GM21381 (cell line): ENCODE measurements around the gene ARHGAP8.
"Not testable (repeated sequence)": the region's sequence is repeated elsewhere in the genome, so short reads cannot be mapped to it uniquely, and the experiment has no call there.

Source experiments
- ATAC-seq: cut with Tn5 transposase; IDR thresholded peaks from one replicate; pipeline ENCODE4 v1.9.1; 2021; ENCODE audit warnings: mild to moderate bottlenecking, moderate library complexity; ENCODE audit not compliant: unreplicated experiment

ARHGAP8 gene

DNA sequence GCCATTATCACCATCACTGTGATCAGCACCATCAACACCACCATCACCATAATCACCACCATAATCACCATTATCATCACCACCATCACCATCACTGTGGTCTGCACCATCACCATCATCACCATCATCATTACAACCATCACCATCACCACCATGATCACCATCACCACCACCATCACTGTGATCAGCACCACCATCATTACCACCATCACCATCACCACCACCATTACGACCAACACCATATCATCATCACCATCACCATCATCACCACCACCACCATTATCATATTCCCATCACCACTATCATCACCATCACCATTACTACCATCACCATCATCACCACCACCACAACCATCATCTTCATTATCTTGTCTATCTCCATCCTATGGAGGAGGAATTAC, 132.2 kb downstream of the ARHGAP8 start:
- ATAC-seq: no peak

DNA sequence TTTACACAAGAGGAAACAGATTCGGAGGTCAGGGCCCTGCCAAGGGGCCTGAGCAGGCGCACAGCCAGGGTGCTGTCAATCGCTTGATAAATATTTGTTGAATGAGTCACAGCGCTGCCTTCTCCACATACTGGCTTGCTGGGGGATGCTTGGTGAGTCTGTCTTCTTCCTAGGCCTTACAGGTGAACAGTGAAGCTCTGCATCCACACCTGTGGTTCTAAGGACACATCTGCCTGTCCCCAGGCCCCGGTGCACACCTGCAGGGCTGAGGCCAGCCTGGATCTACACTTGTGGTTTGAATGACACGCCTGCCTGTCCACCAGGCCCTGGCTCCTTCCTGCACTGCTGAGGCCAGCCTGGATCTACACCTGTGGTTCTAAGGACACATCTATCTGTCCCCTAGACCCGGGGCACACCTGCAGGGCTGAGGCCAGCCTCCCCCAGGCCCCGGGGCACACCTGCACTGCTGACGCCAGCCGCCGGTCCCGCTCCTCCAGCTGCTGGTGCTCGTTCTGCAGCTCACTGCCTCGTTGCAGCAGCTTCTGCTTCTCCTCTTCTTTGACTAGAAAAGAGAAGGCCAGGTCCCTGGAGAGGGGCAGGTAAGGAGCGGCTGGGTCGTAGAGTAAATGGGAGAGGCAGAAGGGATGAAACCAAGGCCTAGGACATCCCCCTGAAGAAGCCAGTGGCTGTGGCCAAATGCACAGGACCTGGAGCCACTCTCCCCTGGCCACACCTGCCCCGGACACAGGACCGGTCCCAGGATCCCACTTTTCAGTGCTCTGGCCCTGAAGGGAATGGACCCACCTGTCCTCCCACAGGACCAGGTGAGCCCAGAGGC, 132.8 kb downstream of the ARHGAP8 start:
- no peak for ATAC-seq

DNA sequence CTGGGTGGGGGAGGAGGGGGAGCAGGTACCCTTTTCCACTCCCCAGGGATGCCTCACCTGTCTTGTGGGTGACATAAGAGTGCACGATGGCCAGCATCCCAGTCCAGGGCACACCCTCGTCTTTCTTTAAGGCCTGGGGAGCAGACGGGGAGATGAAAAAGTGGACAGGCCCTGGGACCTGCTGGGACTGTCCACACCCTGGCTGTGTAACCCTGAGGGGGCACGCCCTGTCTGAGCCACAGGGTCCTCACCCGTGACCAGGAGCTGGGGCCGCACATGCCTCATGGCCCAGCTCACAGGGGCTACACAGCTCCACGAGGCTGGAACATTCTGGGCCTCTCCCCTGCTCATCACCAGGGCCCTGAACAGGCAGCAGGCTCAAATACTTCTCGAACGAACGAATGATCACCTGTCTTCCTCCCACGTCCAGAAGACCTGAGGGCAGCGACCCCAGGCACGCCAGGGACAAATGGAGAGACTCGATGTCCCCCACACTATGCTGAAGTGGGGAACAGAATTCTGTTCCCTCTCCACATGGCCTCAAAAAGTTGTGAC, 133.5 kb downstream of the ARHGAP8 start:
- no peak for ATAC-seq

DNA sequence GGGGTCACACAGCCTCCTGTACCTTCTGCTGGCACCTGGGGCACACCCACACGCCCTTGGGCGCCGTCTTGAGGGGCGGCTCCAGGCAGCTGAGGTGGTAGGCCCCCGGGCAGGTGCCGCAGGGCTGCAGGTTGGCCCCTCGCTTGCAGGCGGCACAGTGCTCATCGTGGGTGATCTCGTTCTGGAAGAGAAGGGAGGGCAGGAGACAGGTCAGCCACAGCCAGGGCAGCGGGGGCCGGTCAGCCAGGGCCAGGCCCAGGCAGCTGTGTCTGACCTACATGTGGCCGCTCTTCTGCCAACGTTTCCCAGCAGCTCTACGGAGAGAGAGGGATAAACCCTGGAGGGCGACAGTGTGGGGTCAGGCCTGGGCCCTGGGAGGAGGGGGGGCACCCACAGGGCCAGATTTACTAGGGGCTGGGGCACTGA, 135.6 kb downstream of the ARHGAP8 start:
- no peak for ATAC-seq

DNA sequence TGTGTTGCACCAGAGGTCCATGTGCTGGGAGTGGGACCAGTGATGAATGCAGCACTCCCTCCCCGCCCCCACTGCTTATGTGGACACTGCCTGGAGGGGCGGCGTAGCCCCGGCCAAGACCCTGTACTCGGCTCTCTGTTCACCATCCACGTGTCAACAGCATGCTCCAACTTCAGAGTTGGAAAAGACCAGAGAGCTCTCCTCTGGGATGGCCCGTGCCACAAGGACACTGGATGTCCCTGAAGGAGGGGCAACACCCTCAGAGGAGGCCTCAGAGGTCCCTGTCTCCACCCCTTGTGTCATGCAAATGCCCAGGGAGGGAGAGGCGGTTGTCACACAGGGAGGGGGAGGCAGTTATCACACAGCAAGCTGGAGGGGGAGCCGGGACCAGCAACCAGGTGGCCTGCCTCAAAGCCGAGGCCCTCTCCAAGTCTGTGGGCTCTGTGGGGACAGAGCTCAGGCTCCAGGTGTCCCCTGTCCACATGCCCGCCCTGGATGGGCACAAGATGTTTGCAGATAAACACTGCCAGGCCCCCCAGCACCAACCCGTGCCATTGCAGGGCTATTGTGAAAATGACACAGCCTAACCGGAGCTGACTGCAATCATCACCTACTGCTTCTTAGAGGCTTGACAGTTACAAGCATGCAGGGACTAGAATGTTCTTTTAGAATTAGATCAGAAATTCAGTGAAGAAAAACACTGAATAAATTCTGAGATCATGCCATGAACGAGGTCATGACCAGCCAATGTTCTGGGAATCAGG, 136.3 kb downstream of the ARHGAP8 start:
- ATAC-seq: no peak

DNA sequence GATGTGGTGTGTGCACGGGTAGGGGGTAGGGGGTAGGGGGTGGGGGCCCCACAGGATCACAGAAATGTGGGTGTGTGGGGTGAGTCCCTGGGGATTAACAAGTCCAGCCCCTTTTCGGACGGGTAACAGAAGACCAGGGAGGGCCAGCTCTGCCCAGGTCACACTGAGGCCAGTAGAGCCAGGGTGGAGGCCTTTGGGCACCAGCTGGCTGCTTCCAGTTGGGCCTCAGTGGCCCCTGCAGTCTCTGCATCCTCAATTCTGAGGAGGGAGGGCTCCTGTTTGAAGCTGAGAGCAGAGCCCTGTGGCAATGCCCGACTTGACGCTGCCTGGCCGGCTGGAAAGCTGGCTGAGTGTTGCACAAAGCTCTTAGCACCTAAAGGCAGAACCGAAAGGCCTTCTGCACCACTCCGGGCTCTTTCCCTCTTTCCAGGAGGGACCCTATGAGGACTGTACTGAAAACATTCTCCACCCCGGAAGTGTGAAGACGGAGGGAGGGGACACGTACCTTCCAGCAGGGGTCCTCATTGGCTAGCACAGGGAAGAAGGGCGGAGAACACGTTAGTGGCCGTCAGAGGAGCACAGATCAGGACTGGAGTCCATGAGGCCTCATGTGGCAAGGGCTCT, 137.0 kb downstream of the ARHGAP8 start:
- ATAC-seq: no peak

DNA sequence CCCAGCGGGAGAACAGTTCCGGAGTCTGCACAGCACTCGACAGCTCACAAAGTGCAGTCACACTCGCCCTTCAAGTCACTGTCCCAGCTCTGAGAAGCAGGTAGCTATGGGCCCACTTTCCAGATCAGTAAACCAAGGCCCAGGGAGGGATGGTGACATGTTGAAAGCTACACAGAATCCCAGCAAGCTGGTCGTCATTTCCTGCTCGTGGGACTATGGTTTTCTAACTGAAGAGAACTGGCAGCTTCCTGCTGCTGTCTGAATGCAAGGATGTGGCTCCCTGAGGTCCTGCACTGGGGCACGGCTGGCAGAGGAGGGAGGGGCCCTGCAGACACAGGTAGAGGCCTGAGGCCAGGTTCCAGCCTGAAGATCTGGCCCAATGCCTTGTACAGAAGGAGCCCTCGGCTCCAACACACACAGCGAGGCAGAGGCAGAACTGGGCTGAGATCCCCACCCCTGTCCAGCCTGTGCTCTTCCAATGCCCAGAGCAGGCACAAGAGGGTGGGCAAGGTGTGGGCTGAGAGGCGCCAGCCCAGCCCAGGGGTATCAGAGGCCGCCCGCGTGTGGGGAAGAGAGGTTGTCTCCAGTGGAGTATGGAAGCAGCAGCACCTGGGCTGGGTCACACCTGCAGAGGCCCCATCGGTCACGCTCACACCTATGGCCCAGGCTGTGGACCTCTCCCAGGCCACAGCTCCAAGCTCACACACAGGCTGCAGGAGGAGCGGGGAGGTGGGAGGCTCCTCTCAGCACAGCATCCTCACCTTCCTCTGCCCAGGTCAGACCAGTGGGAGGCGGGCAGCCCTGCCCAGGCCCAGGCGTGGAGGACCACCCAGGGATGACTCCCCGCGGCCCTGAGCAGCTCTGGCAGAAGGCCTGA, 138.3 kb downstream of the ARHGAP8 start:
- no peak for ATAC-seq

DNA sequence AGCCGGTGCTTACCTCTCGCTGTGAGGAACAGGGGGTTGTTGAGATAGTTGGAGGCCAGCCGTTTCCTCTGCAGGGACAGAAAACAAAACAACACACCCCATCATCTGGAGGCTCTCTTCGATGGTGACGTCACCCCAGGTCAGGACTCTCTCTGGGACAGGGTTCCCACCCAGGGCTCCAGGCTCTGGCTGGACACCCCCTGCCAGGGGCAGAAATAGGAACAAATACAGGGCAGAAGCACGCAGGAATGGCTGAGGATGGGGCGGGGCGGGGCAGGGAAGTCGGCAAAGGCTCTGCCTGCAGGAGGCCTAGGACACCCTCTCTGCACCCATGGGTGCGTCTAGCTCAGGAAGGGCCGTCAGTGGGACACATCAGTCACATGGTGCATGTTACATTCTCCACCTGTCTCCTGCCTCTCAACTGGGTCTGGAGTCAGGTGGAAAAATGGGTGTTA, 138.9 kb downstream of the ARHGAP8 start:
- ATAC-seq: no peak

DNA sequence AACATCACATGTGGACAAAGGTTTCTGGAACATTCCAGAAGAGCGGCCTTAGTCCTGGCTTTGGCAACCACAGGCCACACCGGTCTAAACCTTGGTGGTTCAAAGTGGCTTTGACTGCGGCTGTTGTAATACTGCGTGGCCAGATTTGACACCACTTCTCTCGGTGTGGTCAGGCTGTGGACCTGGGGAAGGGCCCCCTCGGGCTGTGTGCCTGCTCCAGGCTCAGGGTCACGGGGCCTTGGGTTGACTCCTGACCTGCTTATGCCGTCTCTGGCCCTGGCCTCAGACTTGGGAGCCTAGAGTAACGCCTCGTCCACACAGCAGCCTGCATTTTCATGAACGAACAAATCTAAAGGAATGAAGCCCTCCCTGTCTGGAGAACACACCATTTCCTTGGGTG, 139.4 kb downstream of the ARHGAP8 start:
- no peak for ATAC-seq

DNA sequence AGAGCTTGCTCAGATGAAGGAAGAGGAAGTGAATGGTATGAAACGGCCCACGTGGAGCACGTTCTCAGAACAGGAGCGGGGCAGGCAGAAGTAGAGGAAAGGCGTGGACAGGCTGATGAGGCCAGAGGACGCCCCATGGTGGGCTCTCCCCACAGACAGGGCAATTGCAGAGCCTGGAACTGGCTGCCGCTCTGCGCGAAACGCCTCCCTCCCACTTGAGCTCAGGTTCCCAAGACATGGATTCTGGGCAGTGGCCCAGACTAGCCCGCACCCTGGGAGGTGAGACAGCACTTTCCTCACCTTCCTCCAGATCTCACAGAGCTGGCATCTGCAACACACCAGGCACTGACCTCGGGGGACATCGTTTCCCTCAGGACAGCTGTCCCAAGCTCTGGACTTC, 139.9 kb downstream of the ARHGAP8 start:
- ATAC-seq: no peak

DNA sequence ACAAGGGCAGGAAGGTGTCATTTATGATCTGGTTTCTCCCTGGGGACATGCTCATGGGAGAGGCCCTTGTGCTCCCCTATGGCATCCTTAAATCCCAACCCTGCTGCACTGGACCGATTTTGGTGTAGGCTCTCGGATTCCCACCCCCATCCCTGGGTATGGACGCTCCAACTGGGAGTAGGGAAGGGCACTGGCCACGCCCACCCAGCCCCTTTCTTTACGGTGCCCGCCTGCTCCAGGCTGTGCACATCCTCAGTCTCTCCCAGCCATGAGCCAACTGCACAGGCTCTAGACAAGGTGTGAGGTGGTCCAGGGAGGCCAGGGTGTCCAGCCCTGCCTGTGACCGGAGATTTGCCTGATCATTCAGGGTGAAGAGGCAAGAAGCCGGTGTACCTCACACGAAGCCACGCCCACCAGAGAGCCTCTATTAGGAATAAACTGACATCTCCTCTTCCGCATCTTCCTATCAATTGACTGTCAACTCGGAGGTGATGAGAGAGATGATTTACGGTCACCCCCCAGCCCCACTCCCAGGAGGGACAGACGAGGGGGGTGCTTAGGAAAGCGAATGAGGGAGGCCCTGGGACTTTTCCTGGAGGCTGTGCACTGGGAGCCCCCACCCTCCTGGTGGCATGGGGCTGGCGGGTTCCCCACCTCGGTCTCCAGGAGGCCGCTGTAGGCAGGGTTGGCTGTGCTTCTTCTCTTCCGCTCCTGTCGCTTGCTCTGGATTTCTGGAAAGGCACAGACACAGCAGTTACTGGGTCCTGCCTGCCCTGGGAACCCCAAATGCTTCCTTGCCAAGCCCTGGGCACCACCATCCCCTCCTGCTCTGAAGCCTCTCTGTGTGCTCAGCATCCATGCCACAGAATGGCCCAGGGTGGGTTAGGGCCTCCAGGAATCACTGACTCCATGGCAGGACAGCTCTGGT, 140.7 kb downstream of the ARHGAP8 start:
- no peak for ATAC-seq

DNA sequence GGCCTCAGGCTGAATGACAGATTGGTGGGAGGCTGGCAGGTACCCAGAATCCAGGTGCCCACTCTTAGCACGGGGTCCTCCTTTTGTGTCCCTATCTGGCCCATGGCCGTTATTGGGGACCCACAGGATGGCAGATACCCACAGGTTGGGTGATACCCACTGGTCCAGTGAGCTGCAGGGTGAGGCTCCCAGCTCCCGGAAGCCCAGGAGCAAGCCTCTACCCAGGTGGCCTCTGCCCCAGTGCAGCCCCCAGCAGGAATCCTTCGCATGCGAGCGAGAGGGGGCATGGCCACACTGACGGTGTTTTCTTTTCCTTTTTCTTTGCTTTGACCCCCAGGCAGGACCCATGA, 141.3 kb downstream of the ARHGAP8 start:
- ATAC-seq: no peak

DNA sequence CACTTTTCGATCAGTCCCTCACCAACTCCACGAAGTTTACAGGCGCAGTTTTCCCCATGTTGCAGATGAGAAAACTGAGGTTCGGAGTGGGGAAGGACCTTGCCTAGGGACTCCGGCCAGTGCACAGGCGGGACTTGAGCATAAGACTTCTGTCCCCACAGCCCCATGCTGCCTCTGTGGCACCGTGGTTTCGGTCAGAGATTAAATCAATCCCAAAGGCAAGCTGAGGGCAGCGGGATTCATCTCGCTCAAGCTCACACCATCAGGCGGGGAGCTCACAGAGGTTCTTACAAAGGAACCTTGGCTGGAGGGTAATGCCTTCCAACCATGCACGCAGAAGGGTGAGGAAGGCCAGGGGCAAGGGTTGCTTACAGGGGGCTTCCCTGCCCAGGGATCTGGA, 141.9 kb downstream of the ARHGAP8 start:
- no peak for ATAC-seq

DNA sequence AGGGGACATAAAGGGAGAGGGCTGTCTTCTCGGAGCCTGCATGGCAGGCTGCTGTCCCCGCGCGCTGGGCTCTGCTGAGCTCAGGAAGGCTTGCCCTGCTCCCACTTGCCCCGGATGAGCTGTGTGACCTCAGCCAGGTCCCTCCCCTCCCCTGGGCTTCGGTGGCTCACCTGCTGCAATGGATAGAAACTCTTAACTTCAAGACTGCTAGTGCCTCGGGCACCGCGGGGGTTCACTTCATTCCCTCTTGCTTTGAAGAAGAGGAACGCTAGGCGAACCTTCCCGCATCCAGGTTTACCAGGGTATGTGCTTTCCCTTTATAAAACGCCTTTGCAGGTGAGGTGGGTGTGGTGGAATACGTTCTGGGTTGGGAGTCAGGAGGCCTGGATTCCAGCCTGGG, 142.4 kb downstream of the ARHGAP8 start:
- no peak for ATAC-seq

DNA sequence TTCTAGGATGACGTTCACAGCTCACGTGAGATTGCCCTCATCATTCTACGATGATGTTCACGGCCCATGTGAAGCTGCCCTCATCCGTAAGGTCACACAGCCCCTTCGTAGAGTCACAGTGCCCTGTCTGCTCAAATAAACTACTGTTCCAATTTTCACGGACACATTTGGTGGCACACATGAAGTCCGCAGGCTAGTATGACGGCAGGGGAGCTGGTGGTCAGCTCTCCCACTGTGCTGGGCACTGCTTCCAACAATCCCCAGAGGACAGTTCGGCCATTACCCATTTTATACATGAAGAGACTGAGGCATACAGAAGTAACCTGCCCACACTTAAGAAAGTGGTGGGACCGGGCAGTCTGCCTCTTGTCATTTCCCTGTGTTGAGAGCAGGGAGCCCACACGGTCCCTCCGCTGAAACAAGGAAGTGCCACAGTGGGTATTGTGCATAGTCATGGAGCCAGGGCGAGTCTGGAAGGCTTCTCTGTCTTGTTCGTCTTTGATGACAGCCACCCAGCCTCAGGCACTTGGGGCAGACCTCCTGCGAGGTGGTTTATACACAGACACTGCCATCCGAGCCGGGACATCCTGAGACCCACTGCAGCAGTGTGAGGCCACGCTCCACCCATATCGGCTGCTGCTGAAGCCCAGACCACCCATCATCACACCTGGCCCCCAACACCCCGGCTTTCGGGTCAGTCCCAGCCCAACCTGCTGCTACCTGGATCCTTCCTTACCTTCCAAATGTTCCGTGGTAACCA, 143.1 kb downstream of the ARHGAP8 start:
- ATAC-seq: no peak

DNA sequence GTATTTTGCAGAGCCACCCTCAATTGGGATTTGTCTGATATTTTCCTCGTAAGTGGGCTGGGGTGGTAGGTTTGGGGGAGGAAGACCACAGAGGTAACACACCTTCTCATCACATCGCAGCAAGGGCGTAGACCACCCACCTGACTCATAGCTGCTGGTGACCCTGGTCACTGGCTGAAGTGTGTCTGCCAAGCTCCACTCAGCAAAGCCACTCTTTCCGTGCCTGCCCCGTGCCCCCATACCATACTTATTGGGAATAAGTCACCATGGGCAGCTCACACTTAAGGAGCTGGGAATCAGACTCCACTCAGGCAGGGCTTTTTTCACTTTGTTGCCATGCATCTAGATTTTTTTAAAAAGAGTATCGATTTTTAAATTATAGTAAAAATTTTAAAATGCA, 145.9 kb downstream of the ARHGAP8 start:
- no peak for ATAC-seq

DNA sequence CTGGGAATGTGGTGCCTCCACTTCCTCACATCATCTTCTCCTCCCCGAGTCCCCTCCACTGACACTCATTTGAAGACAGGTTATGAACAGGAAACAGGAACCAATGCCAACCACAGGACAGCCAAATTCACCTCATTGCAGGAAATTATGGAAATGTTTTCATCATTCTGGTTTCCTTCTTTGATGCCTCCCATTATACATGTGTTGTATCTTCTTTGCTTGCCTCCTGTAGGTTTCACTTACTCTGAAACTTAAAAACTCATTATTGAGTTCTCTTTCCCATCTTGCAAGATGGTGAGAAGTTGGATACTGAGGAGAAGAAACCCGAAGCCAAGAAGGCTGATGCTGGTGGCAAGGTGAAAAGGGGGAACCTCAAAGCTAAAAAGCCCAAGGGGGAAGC, 148.9 kb downstream of the ARHGAP8 start:
- no peak for ATAC-seq

DNA sequence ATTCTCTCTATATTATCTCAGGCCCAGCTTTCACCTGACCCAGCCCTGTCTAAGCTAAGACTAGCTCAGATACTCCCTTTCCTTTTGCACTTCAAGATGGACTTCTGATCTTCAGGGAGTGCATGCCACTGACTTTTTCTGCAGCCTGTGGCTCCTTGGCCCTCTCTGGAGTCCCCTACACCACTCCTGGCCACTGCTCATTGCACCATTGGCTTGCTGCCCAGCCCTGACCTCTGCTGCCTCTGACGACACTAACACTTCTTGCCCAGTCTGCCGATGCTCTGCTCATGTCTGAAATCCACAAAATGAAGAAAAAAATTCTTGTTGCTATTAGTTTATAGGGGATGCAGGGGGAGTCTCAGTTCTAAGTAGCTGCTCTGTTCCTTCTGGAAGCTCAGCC, 150.8 kb downstream of the ARHGAP8 start:
- ATAC-seq: not testable (repeated sequence)
